Psoas muscle (tissue), 8 donors: ENCODE results near the gene CERS3. TPM values are rescaled to one million over a fixed set of nuclear protein-coding genes. Genes with fewer than 3 reads are reported as not detected.

ENCODE experiments used
- ATAC-seq, 4 donors: fragments of 200-7000 bp; cut with Tn5 transposase; one replicate each; pipeline ENCODE4 v1.9.1; 2020; ENCODE audit warnings: moderate library complexity in 3 of 4, mild to moderate bottlenecking in 2 of 4
- DNase-seq, 2 donors: peaks; one replicate each; pipeline ENCODE4 v3.0.0-alpha.2; 2020
- H3K27ac ChIP-seq: fragments of 200-600 bp; one replicate; pipeline ENCODE4 v1.8.0; 2022
- H3K27me3 ChIP-seq, 3 donors: fragments of 200-600 bp in 1 of 3; one replicate each; pipeline versions ENCODE4 v1.6.1 to v1.8.0; 2013 to 2022; ENCODE audit warnings: low read length in 2 of 3, mild to moderate bottlenecking in 2 of 3, moderate library complexity in 1 of 3; ENCODE audit not compliant: insufficient read depth in 3 of 3
- H3K36me3 ChIP-seq, 2 donors: fragments of 200-600 bp in 1 of 2; one replicate each; pipeline versions ENCODE4 v1.6.1 to v1.8.0; 2013 to 2022; ENCODE audit warnings: low read depth in 1 of 2, mild to moderate bottlenecking in 1 of 2, moderate library complexity in 1 of 2; ENCODE audit not compliant: insufficient read depth in 1 of 2
- H3K4me1 ChIP-seq: fragments of 200-600 bp; one replicate; pipeline ENCODE4 v1.8.0; 2022
- H3K4me3 ChIP-seq: fragments of 200-600 bp; one replicate; pipeline ENCODE4 v1.8.0; 2022; ENCODE audit warnings: mild to moderate bottlenecking
- H3K9me3 ChIP-seq: fragments of 200-600 bp; one replicate; pipeline ENCODE4 v1.8.0; 2022
- WGBS, 3 donors: extraction: QIAGEN DNeasy Blood & Tissue Kit; methylation state at CpG; one replicate each; pipeline versions ENCODE4 v1.1.6 to v1.1.7; 2013; 5-methylcytosine and 5-hydroxymethylcytosine counted together
- intact Hi-C, 2 donors: fragments of 100-400 bp; cut with DNase I; formaldehyde crosslinking; loops; one replicate each; pipeline versions ENCODE4 v1.11.0 to v1.14.2; 2022
- polyA plus RNA-seq, 3 donors: library from polyadenylated mRNA; stranded (reverse); fragments of 200-250 nt; gene quantifications; one replicate each; pipeline ENCODE4 v1.2.3, GENCODE V29; 2013
- total RNA-seq, 4 donors: library from RNA; stranded (reverse); fragmentation: NEBNext Ultra II Directional in 2 of 4; extraction: Animal tissue kit (Norgen Biotek cat#: 25700) in 2 of 4; gene quantifications; one replicate each; pipeline versions ENCODE4 v1.2.1 to v1.2.4, GENCODE V29; 2021 to 2023
- TF ChIP-seq, protein P1 (sequence below): fragments of 200-600 bp; IDR thresholded peaks from one replicate; pipeline ENCODE4 v1.8.0; 2022; ENCODE audit warnings: antibody characterized with exemption
- donor health status: healthy with polysubstance abuse.
- donor health status: DM: no; HTN: no; CAD: no; lungs with moderate emphysema.
- donor health status: Bipolar disorder and iron deficiency.
- donor health status: healthy.
- donor health status: DM: yes; HTN: yes; CAD: no.
- donor health status: DM: no; HTN: no; CAD: no.
- donor health status: DM: no; HTN: no; CAD: no.
- donor health status: DM: yes; HTN: yes; CAD: no.

CERS3 gene
- total and polyA plus RNA-seq, 7 donors, result 0.05 to 0.49 (median 0.15) TPM; not detected in 2

DNA sequence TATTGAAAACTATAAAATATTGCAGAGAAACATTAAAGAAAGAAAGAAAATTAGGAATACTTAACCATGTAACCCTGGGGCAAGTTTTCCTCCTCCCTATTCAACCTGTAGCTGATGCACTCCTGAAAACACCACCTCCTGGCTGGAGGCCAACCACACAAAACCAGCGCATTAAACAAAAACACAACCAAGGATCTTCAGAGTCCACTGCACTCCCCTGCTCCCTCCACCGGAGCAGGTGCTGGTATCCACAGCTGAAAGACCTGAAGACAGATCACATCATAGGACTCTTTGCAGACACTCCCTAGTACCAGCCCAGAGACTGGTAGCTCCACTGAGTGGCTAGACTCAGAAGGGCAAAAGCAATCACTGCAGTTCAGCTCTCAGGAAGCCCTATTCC lies 173.4 kb downstream of the CERS3 start:
- DNase-seq (no peak), ATAC-seq (no peak)
- TF ChIP-seq, protein P1, sequence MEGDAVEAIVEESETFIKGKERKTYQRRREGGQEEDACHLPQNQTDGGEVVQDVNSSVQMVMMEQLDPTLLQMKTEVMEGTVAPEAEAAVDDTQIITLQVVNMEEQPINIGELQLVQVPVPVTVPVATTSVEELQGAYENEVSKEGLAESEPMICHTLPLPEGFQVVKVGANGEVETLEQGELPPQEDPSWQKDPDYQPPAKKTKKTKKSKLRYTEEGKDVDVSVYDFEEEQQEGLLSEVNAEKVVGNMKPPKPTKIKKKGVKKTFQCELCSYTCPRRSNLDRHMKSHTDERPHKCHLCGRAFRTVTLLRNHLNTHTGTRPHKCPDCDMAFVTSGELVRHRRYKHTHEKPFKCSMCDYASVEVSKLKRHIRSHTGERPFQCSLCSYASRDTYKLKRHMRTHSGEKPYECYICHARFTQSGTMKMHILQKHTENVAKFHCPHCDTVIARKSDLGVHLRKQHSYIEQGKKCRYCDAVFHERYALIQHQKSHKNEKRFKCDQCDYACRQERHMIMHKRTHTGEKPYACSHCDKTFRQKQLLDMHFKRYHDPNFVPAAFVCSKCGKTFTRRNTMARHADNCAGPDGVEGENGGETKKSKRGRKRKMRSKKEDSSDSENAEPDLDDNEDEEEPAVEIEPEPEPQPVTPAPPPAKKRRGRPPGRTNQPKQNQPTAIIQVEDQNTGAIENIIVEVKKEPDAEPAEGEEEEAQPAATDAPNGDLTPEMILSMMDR, result no peak
- Histone ChIP-seq H3K9me3 (no peaks in the 10 kb centered on the region), H3K36me3 (no peaks in the 10 kb centered on the region), H3K27ac (no peak overlapping the region), H3K27me3 (no peaks in the 10 kb centered on the region), H3K4me1 (no peaks in the 10 kb centered on the region), H3K4me3 (no peak overlapping the region)
- intact Hi-C loops, result no loop called here
- WGBS, 3 donors, result 75 to 84% (median 80%) methylated on average over 2 of the region's 2 CpGs

GRCh38 chr15:100353449-100353848 lies 175.3 kb downstream of the CERS3 start:
- H3K4me1 ChIP-seq, result no peaks in the 10 kb centered on the region
- TF ChIP-seq, protein P1, result no peak
- DNase-seq (no peak), ATAC-seq (no peak)
- H3K27ac ChIP-seq, result no peak overlapping the region
- H3K9me3 ChIP-seq, result no peaks in the 10 kb centered on the region
- H3K4me3 ChIP-seq, result no peak overlapping the region
- intact Hi-C loops, result loop anchor here in 1 of 2 donors (5.0 kb wide), 1 partner anchor 79 kb away; no protein-coding TSS in a partner anchor
- H3K36me3 ChIP-seq, result no peaks in the 10 kb centered on the region
- WGBS, 3 donors, result 90 to 94% (median 91%) methylated on average over 3 of the region's 3 CpGs
- H3K27me3 ChIP-seq, result no peaks in the 10 kb centered on the region

DNA sequence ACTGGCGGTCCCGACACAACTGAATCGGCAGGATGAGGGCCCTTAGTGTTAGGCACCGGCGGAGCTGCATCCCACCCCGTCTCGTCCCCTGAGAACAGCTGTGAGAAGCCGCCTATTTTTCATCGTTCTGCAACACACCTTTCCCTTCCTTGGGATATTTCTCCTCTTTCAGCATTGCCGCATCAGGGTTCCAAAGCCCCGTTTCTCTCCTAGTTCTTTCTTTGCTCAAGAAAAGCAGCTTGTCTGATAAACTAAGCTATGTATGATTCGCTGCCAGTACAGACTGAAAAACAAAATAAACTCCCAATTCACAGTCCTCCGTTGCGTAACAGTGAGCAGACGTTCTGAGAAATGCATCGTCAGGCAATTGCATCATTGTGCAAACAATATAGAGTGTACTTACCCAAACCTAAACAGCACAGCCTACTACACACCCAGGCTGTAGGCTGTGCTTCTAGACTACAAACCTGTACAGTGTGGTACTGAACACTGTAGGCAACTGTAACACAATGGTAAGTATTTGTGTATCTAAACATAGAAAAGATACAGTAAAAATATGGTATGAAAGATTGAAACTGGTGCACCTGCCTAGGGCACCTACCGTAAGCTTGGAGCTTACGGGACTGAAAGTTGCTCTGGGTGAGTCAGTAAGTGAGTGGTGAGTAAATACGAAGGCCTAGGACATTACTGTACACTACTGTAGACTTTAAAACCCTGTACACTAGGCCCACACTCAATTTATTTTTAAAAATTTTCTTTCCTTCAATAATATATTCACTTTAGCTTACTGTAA lies 178.1 kb downstream of the CERS3 start:
- Histone ChIP-seq H3K4me3 (peak overlapping the region; percentile 79), H3K9me3 (no peaks in the 10 kb centered on the region), H3K36me3 (no peaks in the 10 kb centered on the region), H3K27me3 (no peaks in the 10 kb centered on the region), H3K4me1 (no peaks in the 10 kb centered on the region), H3K27ac (peak overlapping the region; percentile 94)
- intact Hi-C loops, result loop anchor here in 1 of 2 donors (1.0 to 5.0 kb wide), 3 partner anchors 82 to 252 kb away; partner anchors contain the start of genes ASB7 and LINS1
- ATAC-seq (no peak), DNase-seq (no peak)
- 44 to 53% (median 48%) methylated on average over 19 of the region's 19 CpGs for WGBS, 3 donors
- TF ChIP-seq, protein P1, result no peak

Other genes with a start within 250 kb of the CERS3 start
- 10 to 100 TPM in 3 of 4 donors, 1 to 10 TPM in 1; 4.4 to 93.0 (median 17.7) TPM for gene ADAMTS17, start 187.0 kb downstream of the CERS3 start, total RNA-seq
- gene ADAMTS17, start 187.0 kb downstream of the CERS3 start, polyA plus RNA-seq, result 1 to 10 TPM; 5.7 to 7.2 (median 6.8) TPM
- gene LINS1, start 73.2 kb upstream of the CERS3 start, total RNA-seq, result 10 to 100 TPM in 2 of 4 donors, 1 to 10 TPM in 2; 6.5 to 11.7 (median 9.8) TPM
- gene LINS1, start 73.2 kb upstream of the CERS3 start, polyA plus RNA-seq, result 10 to 100 TPM in 1 of 3 donors, 1 to 10 TPM in 2; 4.3 to 15.1 (median 5.7) TPM
- 1 to 10 TPM; 5.1 to 6.9 (median 5.5) TPM for gene ASB7, start 73.6 kb upstream of the CERS3 start, total RNA-seq
- gene ASB7, start 73.6 kb upstream of the CERS3 start, polyA plus RNA-seq, result 1 to 10 TPM; 2.3 to 6.3 (median 3.0) TPM